ENCODE measurements around the gene ENTPD1.
"Not testable (repeated sequence)": the region's sequence is repeated elsewhere in the genome, so short reads cannot be mapped to it uniquely, and the experiment has no call there.

ENTPD1 gene

DNA sequence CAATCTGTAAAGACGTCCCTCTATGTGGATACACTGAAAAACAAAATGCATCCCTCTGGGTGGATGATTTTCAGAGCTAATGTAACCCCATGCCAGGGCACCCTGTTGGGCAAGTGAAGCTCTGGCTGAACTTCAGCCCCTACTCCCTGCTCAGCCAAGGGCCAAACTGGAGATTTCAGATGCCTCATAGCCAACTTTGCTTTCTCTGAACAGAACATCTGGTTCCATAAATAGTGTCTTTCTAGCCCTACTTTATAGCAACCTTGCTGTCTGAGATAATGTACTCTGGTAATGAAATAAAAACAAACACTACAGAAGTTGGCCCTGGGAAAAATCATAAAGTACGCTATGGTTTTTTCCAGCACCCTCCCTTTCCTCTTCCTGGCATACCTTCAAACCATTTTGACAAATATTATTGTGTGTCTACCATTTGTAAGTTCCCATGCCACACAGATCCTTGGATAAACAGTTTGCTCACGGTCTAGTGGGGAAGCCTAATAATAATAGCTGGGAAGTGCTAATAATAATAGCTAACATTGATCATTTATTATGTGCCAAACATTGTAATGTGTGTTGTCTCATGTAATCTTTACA lies 3.4 kb downstream of the ENTPD1 start:
- no peak for DNase-seq

DNA sequence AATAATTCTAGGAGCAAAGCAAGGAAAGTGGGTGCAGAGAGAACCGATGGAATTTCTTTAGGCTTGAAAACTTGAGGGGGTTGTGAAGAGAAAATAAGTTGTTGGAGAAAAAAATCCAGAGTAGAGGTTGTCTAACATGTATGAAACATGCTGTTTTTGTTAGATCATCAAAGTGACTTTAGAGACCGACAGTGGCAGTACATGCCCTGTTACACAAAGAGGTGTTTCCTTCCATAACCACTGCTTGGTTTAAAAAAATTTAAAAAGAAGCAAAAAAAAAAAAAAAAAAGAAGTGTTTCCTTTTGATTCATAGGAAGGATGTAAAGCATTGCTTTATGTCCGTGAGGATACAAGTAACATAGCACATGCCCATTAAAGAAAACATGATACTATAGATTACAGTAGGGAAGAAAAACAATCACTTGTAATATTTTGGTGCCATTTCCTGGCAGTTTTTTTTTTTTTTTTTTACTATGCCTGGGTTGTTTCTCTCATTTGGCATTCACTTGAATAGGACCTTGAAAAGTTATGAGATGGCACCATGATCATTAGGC lies 6.1 kb downstream of the ENTPD1 start:
- DNase-seq = peak in 2 of 6 experiments; percentile 12 to 18

DNA sequence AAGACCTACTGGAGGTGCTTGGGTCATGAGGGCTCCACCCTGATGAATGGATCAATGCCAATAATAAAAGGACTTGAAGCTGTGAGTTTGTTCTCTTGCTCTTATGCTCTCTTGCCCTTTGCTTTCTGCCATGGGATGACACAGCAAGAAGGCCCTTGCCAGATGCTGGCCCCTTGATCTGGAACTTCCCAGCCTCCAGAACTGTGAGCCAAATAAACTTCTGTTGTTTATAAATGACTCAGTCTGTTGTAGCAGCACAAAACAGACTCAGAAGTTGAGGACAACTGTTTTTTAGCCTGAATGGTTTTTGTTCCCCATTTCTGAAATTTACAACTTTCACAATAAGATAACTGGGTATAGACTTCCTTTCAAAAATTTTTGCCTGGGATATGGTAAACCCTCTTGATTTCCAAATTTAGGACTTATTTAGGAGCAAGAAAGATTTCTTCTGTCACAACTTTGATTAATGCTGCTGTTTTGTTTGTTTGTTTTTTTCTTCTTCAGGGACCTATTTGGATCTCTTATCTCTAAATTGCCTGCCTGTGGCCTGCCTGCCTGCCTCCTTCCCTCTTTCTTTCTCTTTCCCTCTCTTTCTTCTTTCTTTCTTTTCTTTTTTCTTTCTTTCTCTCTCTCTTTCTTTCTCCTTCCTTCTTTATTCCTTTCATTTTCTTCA lies 12.1 kb downstream of the ENTPD1 start:
- no peak for DNase-seq

DNA sequence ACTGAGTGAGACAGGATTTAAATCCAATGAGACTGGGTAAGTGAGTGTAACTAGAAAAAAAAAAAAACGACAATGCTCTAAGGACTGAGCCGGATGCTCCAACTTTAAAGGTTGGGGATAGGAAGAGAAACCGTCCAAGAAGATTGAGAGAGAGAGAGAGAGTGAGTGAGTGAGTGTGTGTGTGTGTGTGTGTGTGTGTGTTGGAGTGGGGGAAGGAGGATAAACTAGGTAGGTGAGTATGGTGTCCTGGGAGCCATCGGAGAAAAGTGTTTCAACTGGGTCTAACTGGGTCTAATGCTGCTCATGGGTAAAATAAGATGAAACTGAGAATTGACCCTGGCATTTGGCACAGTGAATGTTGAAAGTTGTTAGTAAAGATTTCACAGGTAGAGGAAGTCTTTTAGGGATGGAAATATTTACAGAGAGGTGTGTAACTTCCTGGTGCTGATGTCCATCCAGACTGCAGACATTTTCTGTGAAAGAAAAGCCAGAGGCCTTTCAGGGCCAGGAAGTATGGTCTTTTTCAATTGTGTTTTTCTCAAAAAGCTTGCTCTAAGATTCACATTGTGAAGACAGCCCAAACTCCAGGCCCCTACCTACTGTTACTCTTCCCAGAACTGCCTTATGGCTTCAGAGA lies 14.2 kb downstream of the ENTPD1 start:
- DNase-seq = no peak

DNA sequence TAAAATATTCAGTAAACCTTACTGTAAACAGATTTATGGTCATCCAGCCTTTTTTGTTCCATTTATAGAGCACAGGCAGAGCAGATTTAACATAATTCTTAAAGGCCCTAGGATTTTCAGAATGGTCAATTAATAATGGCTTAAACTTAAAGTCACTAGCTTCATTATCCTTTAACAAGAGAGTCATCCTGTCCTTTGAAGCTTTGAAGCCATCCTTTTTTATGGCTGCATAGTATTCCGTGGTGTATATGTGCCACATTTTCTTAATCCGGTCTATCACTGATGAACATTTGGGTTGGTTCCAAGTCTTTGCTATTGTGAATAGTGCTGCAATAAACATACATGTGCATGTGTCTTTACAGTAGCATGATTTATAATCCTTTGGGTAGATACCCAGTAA lies 17.5 kb downstream of the ENTPD1 start:
- DNase-seq = not testable (repeated sequence)

DNA sequence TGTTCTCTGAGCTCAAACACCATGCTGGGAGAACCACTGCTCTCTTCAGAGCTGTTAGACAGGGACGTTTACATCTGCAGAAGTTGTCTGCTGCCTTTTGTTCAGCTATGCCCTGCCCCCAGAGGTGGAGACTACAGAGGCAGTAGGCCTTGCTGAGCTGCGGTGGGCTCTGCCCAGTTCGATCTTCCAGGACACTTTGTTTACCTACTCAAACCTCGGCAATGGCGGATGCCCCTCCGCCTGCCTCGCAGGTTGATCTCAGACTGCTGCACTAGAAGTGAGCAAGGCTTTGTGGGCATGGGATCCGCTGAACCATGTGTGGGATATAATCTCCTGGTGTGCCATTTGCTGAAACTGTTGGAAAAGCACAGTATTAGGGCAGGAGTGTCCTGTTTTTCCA lies 21.7 kb downstream of the ENTPD1 start:
- DNase-seq = not testable (repeated sequence)

DNA sequence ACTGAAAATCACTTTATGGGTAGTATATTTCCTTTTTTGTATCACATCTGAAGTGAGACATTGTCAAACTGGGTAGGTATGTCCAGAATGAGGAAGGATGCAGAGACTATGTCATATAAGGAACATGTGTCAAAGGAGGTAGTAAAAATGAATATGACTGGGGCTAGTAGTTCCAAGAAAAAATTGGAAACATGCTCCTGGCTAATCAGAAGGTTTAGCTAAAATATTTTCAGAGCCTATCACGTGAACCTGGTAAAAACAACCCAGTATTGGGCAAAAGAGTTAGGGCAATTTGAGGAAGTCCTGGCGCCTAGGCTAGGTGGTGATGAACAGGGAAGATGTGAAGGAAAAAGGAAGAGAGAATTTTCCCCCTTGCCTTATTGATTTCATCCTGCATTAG lies 26.4 kb downstream of the ENTPD1 start:
- no peak for DNase-seq

DNA sequence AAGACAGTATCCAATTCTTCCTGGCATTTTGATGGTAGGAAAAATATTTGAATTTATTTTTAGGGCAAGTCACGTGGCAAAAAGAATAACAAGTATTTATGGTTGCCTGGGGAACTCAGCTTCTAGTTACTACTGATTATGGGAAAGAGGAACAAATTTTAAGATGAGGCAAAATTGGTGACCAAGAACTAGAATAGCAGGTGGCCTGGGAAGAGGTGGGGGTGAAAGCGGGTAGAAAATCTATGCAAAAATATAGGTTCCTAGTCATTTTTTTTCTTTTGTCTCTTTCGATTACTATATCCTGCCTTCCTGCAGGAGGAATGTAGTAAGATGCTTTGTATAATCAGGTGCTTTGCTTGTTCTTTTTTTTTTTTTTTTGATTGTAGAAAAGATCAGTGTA lies 27.8 kb downstream of the ENTPD1 start:
- DNase-seq = no peak

DNA sequence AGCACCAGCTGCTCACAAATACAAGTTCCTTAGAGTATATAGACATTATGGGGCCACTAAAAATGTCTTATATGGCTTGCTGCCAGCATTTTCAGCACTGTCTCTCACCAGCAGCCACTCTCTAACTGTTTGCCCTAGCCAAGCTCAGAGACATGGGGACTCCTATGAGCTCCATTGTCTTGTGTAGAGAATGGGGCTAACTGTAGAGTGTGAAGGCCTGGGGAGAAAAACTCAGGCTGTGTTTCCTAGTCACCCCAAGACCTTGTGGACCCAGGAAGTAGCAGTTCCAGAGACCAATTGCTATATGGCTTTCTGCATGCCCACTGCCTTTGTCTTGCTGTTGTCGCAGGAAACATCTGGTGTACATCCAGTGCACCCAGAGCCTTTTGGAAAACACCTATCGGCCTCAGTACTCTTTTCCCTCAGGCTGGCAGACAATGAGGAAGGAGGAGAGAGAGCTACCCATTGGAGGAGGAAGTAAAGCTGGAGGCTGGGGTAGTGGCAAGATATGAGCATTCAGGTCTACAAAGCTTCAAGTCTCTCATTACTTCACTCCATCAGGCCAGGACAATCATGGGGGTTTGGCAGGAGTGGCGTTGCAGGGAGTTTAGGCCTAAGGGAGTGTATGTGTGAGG lies 28.4 kb downstream of the ENTPD1 start:
- no peak for DNase-seq

DNA sequence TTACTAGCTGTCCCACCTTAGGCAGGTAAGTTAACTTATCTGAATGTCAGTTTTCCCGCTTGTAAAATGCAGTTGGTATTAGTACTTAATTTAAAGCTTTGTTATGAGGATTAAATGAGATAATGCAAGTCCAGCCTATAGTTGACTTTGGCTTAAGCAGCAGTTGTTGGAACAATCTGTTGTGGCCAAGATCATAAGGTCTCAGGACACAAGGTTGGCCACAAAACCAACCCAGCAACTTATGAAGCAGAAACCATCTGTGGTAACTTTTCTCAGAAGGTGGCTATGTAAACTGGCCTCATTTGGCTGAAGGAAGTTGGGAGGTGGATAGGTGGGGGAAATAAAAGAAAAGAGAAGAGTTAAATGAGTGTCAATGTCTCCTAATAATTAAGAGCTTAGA lies 29.4 kb downstream of the ENTPD1 start:
- no peak for DNase-seq

DNA sequence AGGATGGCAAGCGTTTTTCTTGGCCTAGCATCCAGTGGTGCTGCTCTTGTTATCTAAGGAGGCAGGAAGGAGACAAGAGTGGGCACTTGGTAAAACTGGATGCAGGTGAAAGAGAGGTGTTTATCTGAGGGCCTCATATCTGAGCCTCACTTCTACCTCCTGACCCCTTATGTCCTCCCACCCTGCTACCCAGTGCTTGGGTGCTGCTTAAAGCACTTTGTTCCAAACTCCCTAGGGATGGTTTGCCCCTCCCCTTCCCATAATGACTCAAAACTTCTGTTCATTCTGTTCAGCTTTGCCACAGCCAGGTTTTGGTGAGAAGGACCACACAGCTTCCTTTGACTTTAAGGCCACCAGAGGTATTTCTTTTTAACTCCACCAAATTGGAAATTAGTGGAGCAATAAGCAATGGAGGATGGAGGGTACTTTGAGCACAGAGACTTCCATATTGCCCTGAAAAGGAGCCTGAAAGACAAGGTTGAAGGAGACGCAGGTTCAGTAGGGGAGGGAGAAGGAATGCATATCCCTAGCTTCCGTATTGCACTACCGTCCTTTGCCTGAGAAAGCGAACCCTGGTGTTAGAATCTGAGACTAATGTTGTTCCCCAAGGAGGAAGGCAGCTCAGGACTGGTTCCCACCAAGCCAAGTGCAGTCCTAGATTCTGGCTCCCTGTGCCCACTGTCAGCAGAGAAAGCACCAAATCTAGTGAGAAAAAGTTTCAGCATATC lies 30.1 kb downstream of the ENTPD1 start:
- DNase-seq = no peak

DNA sequence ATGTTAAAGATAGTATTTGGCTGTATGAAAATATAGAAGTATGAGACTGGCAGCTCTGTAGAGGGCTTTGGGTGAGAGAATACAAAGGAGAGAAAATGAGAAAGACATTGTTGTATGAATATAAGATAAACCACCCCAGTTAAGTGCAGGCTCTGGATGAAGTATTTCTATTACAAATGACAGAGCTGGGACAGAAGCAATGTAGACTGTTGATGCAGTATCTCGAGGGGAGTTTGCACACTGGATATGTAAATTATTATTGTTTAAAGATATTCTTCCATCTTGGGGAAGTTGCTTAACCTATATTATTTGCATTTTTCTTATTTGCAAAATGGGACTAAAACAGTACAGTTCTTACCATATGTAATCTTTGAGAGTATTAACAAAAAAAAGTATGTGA lies 31.5 kb downstream of the ENTPD1 start:
- DNase-seq = no peak

DNA sequence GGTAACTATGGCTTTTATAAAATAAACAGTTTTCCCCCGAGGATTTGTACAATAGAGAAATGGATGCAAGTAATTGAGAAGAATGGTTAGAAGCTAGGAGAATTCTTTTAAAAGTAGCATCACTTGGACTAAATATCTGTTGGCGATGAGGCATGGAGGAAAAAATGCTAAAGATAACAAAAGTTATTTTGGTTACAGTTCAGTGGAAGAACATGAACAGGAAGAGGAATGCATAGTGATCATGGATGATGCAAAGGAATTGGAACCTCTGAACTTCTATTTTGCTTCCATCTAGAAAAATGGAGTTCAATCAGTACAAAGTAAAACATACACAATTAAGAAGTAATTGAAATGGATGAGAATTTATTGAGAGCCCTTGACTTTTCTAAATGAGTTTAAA lies 32.9 kb downstream of the ENTPD1 start:
- no peak for DNase-seq

DNA sequence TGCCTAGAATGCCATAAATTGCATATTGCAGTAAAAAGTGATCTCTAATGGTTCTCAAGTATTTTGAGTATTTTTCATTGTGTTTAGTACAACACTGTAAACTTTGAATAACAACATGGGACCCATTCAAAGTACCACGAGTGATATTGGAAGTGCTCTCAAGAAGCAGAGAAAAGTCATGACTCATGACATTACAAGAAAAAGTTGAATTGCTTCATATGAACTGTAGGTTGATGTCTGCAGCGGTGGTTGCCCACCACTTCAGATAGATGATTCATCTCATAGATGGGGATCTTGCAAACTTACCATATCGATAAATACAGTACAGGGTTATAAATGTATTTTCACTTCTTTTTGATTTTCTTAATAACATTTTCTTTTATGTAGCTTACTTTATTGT lies 33.9 kb downstream of the ENTPD1 start:
- no peak for DNase-seq

DNA sequence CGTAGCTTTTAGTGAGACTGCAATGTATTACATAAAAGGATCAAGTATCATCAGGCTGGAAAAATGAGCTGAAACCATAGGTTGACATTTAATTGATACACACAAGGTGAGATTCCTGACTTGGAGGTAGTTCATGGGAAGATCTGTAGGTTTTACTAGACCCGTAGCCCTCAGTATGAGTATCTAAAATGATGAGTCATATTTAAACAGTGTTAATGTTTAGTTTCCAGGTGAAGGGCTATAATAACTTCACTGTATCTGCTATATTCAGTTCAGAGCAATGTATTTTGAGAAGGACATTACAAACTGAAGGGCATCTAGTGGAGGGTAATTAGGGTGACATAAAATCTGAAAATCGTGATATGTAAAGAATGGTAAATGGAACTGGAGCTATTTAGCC lies 35.0 kb downstream of the ENTPD1 start:
- no peak for DNase-seq

DNA sequence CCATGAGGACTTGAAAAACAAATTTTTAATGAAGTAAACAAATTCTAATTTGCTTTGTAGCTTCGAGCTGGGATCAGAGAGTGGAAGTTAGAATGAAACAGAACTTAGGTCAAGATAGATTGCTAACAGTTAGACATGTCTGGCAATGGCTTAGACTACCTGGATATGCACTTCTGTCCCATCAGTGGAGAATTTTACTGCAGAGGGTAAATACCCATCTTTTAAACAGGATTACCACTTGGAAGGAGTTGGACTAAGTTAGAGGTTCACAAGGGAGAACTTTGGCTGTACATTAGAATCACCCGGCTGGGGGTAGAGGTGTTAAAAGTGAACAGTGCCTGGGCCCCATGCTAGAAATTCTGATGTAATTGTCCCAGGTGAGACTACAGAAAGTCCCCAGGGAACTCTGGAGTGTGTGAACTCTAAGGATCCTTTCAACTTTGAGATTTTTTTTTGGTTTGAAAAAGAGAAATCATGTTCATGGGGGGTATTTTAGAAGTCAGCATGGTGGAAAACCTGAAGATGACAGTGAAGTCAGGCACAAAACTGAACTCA lies 35.5 kb downstream of the ENTPD1 start:
- no peak for DNase-seq

DNA sequence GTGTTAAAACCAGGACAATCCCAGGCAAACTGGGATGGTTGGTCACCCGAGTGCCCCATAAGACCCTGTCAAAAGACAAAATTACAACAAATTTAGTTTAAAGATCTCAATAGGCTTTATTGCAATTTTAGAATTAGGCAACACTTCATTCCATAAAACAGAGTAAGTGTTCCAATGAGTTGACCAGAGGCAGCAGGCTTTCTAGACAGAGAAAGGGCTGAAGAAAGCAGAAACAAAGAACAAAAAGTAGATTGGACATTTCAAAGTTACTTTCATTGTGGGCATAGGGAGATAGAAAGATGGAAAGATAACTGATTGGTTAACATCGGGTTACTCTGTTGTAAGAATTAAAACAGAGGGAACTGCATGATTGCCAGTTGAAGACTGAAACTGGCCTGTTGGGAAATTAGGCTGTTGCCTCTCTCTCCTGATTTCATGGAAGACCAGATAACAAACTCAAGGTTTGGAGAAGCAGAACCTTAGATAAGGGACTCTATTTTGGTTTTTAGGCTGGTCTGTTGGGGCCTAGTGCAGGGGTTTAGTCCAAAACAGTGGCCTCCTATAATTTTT lies 36.3 kb downstream of the ENTPD1 start:
- no peak for DNase-seq

DNA sequence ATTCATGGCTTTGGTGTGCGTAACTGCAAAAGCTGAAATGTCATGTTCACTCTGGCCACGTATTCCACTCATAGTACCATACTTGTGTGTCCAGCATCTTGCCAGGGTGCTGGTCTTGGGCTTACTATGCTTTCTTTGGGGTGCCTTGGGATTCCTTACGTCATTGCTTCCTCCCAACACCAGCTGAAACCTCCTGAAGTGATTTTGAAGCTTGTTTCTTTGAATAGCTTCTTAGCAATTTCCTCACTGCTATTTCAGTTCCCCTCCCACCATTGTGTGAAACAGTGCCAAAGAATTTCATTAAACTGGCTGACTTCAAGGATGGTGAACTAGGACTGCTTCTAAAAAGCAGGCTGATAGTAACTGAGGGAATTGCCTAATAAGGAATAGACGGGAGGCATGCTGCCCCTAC lies 36.9 kb downstream of the ENTPD1 start:
- no peak for DNase-seq

DNA sequence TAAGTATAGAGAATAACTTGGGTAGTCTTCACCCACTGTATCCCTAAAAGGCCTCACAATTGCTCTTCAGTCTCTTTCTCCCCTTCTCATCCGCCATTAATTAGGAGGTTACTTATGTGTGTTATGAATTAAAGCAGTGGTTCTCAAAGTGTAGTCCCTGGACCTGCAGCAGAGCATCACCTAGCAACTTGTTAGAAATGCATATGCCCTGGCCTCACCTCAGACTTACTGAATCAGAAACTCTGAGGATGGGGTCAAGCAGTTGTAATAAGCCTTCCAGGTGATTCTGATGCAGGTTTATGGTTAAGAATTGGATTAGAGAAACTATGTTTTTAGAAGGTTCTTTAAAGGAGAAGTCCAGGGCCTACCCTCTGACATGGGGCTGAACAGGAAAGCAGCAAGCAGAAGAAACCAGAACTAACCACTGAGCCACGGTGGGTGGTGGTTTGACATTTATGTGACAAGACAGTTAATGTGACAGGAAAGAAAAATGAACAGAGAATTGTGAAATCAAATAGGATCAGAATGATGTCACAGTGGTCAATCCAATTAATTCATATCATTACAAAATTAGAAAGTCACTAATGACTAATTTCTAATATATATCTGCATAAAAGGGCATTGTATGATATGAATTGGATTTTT lies 37.6 kb downstream of the ENTPD1 start:
- DNase-seq = no peak

DNA sequence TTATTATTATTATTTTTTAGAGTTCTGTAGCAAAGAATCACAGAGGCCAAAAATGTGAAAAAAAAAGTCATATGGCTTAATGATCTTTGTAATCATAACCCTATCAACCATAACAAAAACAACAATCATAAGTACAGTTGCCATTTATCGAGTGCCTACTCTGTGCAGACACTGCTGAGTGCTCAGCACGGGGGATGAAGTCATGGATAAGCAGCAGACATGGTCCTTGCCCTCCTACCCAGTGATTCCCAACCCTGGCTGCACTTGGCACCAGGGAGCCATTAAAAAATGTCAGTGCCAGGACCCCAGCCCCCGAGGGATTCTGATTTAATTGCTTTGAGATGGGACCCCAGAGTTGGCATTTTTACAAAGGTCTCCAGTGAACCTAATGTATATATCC lies 38.2 kb downstream of the ENTPD1 start:
- no peak for DNase-seq

DNA sequence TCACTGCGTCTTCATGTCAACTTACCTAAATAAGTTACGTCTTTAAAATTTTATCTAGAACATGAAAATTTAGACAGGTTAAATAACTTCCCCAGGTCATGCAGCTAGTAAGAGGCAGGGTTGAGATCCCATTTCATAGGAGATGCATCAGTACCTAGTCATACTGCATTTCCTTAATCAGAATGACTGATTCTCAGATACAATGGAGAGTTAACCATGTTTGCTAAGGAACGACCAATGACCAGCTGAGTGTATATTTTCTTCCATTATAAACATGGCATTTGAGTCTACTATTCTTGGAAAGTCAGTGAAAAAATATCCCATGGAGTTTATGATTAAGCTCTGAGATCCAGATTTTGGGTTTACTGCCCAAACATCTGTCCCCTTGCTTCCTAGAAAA lies 39.6 kb downstream of the ENTPD1 start:
- DNase-seq = no peak

DNA sequence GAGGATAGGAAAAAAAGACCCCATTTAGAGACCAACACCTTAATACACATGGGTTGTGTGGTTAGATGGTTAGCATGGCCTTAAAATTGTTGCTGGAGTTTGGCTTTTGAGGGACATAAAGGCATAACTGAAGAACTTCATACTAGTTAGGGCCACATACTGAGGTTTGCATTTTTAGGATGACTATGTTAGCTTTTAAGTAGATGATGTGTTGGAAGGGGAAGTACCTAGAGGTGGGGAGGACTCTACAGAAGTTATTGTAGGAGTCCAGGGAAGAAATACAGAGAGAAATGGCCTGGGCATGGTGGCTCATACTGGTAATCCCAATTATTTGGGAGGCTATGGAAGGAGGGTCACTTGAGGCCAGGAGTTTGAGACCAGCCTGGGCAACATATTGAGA lies 40.5 kb downstream of the ENTPD1 start:
- DNase-seq = no peak

Measured in stimulated activated naive CD4-positive, alpha-beta T cell (primary cell).